Hair follicular keratinocyte (primary cell): ENCODE results near the gene KCNG4. TPM values are rescaled to one million over a fixed set of nuclear protein-coding genes. Genes with fewer than 3 reads are reported as not detected.

Experiments
- total RNA-seq: library from RNA; depleted of rRNA; stranded (reverse); fragments of >200 nt; gene quantifications from 2 replicates; pipeline ENCODE4 v1.2.3, GENCODE V29; 2015

The KCNG4 gene
- total RNA-seq = not detected in 2 replicates

GRCh38 chr16:84239909-84240308, at the start of gene KCNG4:
KCNG4 (minus strand) TSS chr16:84240012; CDS start chr16:84237485, 2,527 bp downstream.

DNA sequence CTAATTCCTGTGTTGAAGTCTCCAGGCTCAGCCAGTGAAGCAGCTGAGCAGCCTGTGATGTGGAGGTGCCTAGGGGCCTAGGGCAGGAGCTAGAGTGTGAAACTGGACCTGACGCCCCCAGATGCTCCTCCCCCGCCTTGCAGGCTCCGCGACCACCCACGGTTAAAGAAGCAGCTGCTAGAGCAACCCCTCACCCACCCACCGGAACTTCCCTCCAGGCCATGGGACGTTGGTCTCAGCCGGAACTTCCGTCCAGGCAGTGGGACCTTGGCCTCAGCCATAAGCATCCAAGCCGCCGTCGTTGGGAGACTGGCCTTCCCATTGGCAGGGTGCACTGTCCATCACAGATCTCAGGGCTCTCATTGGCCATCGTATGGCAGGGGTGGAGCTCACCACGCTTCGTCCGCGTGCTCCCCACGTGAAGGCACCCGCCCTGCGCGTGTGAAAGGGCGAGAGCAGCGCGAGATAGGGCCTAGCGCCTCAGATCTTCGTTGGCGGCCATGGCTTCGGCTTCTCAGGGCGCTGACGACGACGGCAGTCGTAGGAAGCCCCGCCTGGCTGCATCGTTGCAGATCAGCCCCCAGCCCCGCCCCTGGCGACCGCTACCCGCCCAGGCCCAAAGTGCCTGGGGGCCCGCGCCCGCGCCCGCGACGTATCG, 49.0 kb downstream of the KCNG4 start, which contains the start of gene ADAD2:
Gene ADAD2, plus strand, starts transcription at position 427 of the 658 bp plus-strand sequence. Its CDS starts 74 bp downstream, at position 501.

GRCh38 chr16:84186685-84187437, 53.0 kb downstream of the KCNG4 start, which contains the start of gene TAF1C:
TAF1C (minus strand) TSS chr16:84187057; CDS start chr16:84184988, 2,069 bp downstream.

Other genes starting within 250 kb of the KCNG4 start
- not detected in 2 replicates for gene SLC38A8, start 197.2 kb downstream of the KCNG4 start, total RNA-seq
- 56.5 and 72.5 TPM in 2 replicates for gene MBTPS1, start 123.1 kb downstream of the KCNG4 start, total RNA-seq
- gene HSDL1, start 94.8 kb downstream of the KCNG4 start, total RNA-seq = 12.0 and 13.5 TPM in 2 replicates
- gene DNAAF1, start 94.7 kb downstream of the KCNG4 start, total RNA-seq = not detected in 2 replicates
- gene TAF1C, start 53.0 kb downstream of the KCNG4 start, total RNA-seq = 9.8 and 18.3 TPM in 2 replicates
- gene ADAD2, start 48.9 kb downstream of the KCNG4 start, total RNA-seq = not detected in 2 replicates
- not detected in 2 replicates for gene WFDC1, start 54.9 kb upstream of the KCNG4 start, total RNA-seq
- 0.70 and 1.4 TPM in 2 replicates for gene ATP2C2, start 128.5 kb upstream of the KCNG4 start, total RNA-seq